ENCODE measurements around the gene RAB33A.
"Not testable (repeated sequence)": the region's sequence is repeated elsewhere in the genome, so short reads cannot be mapped to it uniquely, and the experiment has no call there.

The RAB33A gene

DNA sequence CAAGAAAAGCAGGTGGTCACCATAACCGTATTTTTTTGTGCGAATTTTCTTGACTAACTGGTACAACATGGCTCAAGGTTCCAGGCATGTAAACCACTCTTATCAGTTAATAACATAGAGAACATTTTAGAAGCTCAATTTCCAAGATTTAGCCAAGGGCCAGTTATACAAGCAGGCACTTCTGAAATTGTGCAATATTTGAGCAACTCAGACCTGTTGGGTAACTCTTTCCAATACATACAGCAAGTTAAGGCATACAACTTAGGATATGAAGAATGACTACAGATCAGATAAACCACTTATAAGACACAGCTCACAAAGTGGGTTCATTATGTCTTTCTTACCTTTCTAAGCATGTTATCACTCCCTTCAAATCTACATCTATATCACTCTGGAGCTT, 53.0 kb downstream of the RAB33A start:
- Mint-ChIP-seq H3K4me3 (no peak overlapping the region), H3K36me3 (ENCODE audit: insufficient read depth) (peaks cover 18% of the 10 kb centered on the region), H3K4me1 (ENCODE audit: low read depth in 2 of 2) (no peaks in the 10 kb centered on the region), H3K9me3 (no peaks in the 10 kb centered on the region), H3K27ac (no peak overlapping the region), H3K27me3 (no peaks in the 10 kb centered on the region)
- ATAC-seq (replicated peaks) (no peak), DNase-seq (no peak)

DNA sequence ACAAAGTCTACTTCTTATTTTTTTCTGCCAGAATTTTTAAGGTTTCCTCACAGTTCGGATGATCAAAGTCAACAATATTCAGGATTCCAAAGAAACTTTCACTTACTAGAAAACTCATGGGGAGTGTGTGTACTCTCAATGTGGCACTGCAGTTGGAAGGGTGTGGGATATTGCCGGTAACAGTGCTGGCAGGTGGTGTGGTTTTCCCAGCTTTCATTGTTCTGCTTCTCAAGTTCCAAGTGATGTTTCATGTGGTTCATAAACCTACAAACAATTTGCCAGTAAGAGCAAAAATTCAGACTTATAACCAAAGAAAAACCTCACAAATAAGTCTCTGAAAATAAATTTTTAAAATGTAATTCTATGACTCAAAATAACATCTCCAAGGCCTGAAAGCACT, 57.1 kb downstream of the RAB33A start:
- DNase-seq (no peak), ATAC-seq (replicated peaks) (no peak)
- Mint-ChIP-seq H3K27me3 (no peaks in the 10 kb centered on the region), H3K9me3 (no peaks in the 10 kb centered on the region), H3K4me1 (ENCODE audit: low read depth in 2 of 2) (no peaks in the 10 kb centered on the region), H3K36me3 (ENCODE audit: insufficient read depth) (peaks cover 28% of the 10 kb centered on the region), H3K4me3 (no peak overlapping the region), H3K27ac (no peak overlapping the region)

DNA sequence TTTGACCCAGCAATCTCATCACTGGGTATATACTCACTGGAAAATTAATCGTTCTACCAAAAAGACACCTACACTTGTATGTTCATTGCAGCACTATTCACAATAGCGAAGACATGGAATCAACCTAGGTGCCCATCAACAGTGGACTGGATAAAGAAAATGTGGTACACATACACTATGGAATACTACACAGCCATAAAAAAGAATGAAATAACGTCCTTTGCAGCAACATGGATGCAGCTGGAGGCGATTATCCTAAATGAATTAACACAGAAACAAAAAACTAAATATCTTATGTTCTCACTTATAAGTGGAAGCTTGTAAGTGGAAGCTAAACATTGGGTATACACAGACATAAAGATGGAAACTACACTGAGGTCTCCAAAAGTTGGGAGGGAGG, 59.4 kb downstream of the RAB33A start:
- H3K4me1 Mint-ChIP-seq (ENCODE audit: low read depth in 2 of 2); H3K9me3 Mint-ChIP-seq; H3K27me3 Mint-ChIP-seq; DNase-seq; H3K4me3 Mint-ChIP-seq; H3K27ac Mint-ChIP-seq; ATAC-seq (replicated peaks): not testable (repeated sequence)
- peaks cover 32% of the 10 kb centered on the region for H3K36me3 Mint-ChIP-seq (ENCODE audit: insufficient read depth)

Data from effector memory CD8-positive, alpha-beta T cell (primary cell).